Esophagus muscularis mucosa (tissue), 4 donors: ENCODE measurements around the gene KLRK1.

Experiments
- EP300 ChIP-seq: sonication (generic); formaldehyde crosslinking; IDR thresholded peaks from one replicate; pipeline ENCODE4 v1.6.1; 2017; ENCODE audit warnings: antibody characterized with exemption
- POLR2A ChIP-seq: fragments of 450-650 bp; IDR thresholded peaks from one replicate; pipeline ENCODE4 v1.6.1; 2017; ENCODE audit warnings: antibody characterized with exemption, moderate library complexity, mild to moderate bottlenecking, low read depth
- POLR2AphosphoS5 ChIP-seq, 2 donors: sonication (generic); formaldehyde crosslinking; IDR thresholded peaks; one replicate each; pipeline ENCODE4 v1.6.1; 2017; ENCODE audit warnings: antibody characterized with exemption in 2 of 2
- TF ChIP-seq, protein P1 (sequence below), 3 experiments: fragments of 200-600 bp in 2 of 3; fragments of 450-650 bp in 1 of 3; sonication (generic) in 2 of 3; IDR thresholded peaks; one replicate each; pipeline ENCODE4 v1.5.1; 2017 to 2019; ENCODE audit warnings: antibody characterized with exemption in 3 of 3, mild to moderate bottlenecking in 2 of 3, moderate library complexity in 1 of 3

DNA sequence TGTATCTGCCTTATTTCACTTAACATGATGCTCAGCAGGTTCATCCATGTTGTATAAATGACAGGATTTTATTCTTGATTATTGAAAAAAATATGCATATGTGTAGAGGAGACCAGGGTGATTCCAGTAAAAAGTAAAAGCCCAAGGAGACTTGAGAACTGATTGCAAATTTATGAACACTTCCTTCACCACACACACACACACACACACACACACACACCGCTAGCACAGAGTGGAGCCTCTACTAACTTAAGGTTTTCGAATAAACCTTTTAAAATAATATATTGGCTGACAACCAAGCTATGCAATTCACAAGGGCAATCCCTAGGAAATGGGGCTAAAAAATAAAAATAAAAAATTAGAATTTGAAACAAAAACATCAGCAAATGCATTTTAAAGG lies 8.3 kb upstream of the KLRK1 start:
- TF ChIP-seq, protein P1, sequence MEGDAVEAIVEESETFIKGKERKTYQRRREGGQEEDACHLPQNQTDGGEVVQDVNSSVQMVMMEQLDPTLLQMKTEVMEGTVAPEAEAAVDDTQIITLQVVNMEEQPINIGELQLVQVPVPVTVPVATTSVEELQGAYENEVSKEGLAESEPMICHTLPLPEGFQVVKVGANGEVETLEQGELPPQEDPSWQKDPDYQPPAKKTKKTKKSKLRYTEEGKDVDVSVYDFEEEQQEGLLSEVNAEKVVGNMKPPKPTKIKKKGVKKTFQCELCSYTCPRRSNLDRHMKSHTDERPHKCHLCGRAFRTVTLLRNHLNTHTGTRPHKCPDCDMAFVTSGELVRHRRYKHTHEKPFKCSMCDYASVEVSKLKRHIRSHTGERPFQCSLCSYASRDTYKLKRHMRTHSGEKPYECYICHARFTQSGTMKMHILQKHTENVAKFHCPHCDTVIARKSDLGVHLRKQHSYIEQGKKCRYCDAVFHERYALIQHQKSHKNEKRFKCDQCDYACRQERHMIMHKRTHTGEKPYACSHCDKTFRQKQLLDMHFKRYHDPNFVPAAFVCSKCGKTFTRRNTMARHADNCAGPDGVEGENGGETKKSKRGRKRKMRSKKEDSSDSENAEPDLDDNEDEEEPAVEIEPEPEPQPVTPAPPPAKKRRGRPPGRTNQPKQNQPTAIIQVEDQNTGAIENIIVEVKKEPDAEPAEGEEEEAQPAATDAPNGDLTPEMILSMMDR (IDR thresholded peaks at IDR 0.05) = no peak
- TF ChIP-seq POLR2A (no peak), POLR2AphosphoS5 (IDR thresholded peaks at IDR 0.05) (no peak), EP300 (no peak)
